HL-60 (cell line): ENCODE results near the gene GPS1.

Source experiments
- GABPA ChIP-seq: IDR thresholded peaks from 2 replicates; pipeline ENCODE4 v1.6.1; 2012; ENCODE audit warnings: low read depth
- POLR2AphosphoS5 ChIP-seq: IDR thresholded peaks from 2 replicates; pipeline ENCODE4 v1.6.1; 2012; ENCODE audit warnings: low read depth
- SPI1 ChIP-seq: IDR thresholded peaks from 2 replicates; pipeline ENCODE4 v1.6.1; 2012; ENCODE audit warnings: low read depth, mild to moderate bottlenecking, borderline replicate concordance
- TF ChIP-seq, protein P1 (sequence below): IDR thresholded peaks from one replicate; pipeline ENCODE4 v1.5.1; 2011; ENCODE audit warnings: low read length, control low read depth, inconsistent platforms; ENCODE audit not compliant: insufficient read depth
- TF ChIP-seq, protein P2 (sequence below): IDR thresholded peaks from 2 replicates; pipeline ENCODE4 v1.6.1; 2012; ENCODE audit warnings: low read depth; ENCODE audit not compliant: insufficient replicate concordance

DNA sequence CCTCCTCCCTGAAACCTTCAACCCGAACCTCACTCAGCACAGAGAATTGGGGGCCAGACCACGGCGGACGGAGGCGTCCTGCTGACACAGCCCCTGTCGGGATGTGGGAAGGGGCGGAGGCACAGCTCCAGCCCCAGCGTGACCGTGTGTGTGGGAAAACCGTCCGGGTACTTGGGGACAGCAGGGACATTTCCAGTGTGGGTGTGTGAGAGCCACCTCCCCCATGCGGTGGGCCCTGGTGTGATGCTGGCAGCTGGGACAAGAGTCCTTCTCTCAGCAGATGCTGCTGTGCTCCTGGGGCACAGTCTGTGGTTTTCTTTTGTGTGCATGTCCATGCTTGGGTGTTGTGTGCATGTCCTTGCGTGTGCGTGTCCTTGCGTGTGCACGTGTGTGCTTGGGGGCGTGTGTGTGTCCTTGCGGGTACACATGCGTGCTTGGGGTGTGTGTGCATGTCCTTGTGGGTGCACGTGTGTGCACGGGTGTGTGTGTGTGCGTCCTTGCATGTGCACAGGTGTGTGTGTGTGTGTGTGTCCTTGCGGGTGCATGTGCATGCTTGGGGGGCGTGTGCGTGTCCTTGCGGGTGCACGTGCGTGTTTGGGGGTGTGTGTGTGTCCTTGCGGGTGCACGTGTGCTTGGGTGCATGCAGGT, 45.9 kb upstream of the GPS1 start:
- TF ChIP-seq, protein P1, sequence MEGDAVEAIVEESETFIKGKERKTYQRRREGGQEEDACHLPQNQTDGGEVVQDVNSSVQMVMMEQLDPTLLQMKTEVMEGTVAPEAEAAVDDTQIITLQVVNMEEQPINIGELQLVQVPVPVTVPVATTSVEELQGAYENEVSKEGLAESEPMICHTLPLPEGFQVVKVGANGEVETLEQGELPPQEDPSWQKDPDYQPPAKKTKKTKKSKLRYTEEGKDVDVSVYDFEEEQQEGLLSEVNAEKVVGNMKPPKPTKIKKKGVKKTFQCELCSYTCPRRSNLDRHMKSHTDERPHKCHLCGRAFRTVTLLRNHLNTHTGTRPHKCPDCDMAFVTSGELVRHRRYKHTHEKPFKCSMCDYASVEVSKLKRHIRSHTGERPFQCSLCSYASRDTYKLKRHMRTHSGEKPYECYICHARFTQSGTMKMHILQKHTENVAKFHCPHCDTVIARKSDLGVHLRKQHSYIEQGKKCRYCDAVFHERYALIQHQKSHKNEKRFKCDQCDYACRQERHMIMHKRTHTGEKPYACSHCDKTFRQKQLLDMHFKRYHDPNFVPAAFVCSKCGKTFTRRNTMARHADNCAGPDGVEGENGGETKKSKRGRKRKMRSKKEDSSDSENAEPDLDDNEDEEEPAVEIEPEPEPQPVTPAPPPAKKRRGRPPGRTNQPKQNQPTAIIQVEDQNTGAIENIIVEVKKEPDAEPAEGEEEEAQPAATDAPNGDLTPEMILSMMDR, result no peak
- TF ChIP-seq POLR2AphosphoS5 (no peak), GABPA (no peak), SPI1 (no peak)
- TF ChIP-seq, protein P2, sequence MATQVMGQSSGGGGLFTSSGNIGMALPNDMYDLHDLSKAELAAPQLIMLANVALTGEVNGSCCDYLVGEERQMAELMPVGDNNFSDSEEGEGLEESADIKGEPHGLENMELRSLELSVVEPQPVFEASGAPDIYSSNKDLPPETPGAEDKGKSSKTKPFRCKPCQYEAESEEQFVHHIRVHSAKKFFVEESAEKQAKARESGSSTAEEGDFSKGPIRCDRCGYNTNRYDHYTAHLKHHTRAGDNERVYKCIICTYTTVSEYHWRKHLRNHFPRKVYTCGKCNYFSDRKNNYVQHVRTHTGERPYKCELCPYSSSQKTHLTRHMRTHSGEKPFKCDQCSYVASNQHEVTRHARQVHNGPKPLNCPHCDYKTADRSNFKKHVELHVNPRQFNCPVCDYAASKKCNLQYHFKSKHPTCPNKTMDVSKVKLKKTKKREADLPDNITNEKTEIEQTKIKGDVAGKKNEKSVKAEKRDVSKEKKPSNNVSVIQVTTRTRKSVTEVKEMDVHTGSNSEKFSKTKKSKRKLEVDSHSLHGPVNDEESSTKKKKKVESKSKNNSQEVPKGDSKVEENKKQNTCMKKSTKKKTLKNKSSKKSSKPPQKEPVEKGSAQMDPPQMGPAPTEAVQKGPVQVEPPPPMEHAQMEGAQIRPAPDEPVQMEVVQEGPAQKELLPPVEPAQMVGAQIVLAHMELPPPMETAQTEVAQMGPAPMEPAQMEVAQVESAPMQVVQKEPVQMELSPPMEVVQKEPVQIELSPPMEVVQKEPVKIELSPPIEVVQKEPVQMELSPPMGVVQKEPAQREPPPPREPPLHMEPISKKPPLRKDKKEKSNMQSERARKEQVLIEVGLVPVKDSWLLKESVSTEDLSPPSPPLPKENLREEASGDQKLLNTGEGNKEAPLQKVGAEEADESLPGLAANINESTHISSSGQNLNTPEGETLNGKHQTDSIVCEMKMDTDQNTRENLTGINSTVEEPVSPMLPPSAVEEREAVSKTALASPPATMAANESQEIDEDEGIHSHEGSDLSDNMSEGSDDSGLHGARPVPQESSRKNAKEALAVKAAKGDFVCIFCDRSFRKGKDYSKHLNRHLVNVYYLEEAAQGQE, result no peak
